ENCODE data around the gene COMMD7. TPM values are rescaled to one million over a fixed set of nuclear protein-coding genes. Genes with fewer than 3 reads are reported as not detected.

The COMMD7 gene
- total and polyA plus RNA-seq, 9 of the 15 experiments (the other 6 are each of a cell fraction or from before 2014, with no cell fraction given): 11.9 to 69.1 (median 34.7) TPM

DNA sequence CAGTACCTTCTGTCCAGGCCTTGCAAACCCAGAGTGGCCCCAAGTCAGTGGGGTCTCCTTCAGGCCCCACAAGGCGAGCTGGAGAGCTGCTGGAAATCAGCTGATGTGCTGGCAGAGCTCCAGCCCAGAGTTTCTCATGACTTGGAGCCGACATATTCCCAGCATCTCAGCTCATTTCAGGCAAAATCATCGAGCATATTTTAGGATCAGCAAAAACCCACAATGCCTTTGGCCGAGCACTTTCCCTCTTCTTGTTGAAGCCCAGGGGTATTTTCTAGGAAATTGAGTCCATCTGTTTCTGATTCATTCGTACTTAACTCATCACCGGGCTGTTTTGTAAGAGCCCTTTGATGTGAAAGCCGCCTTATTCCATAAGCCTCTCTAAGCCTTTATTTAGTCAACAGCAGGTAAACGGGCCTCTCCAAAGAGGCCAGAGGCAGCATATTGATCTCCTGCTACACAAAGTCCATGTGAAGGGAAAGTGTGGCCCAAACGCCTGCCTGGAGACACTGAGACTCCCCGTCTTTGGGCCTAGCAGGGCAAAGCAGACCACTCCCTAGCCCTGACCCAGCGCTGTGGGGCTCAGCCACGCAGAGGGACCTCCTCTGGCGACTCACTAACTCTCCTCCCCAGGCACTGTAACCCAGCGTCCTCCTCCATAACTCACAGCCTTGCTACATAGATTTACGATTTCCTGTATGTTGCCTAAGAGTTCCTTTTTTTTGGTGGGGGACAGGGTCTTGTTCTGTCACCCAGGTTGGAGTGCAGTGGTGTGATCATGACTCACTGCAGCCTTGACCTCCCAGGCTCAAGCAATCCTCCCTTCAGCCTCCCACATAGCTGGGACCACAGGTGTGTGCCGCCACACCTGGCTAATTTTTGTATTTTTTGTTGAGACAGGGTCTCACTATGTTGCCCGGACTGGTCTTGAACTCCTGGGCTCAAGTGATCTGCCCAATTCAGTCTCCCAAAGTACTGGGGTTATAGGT lies 57.4 kb downstream of the COMMD7 start (continued):
- TF ChIP-seq, protein P1, sequence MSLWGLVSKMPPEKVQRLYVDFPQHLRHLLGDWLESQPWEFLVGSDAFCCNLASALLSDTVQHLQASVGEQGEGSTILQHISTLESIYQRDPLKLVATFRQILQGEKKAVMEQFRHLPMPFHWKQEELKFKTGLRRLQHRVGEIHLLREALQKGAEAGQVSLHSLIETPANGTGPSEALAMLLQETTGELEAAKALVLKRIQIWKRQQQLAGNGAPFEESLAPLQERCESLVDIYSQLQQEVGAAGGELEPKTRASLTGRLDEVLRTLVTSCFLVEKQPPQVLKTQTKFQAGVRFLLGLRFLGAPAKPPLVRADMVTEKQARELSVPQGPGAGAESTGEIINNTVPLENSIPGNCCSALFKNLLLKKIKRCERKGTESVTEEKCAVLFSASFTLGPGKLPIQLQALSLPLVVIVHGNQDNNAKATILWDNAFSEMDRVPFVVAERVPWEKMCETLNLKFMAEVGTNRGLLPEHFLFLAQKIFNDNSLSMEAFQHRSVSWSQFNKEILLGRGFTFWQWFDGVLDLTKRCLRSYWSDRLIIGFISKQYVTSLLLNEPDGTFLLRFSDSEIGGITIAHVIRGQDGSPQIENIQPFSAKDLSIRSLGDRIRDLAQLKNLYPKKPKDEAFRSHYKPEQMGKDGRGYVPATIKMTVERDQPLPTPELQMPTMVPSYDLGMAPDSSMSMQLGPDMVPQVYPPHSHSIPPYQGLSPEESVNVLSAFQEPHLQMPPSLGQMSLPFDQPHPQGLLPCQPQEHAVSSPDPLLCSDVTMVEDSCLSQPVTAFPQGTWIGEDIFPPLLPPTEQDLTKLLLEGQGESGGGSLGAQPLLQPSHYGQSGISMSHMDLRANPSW (CRISPR knock-in tag; IDR thresholded peaks at IDR 0.05): no peak
- TF ChIP-seq DMBX1 (CRISPR knock-in tag; IDR thresholded peaks at IDR 0.05; ENCODE audit: borderline replicate concordance) (no peak), HMG20A (CRISPR knock-in tag; conservative IDR thresholded peaks at IDR 0.05) (no peak), HMGN3 (IDR thresholded peaks at IDR 0.05; ENCODE audit: borderline replicate concordance, extremely low read depth, insufficient read length, low read depth, low read length) (no peak), SREBF1 (IDR thresholded peaks at IDR 0.05; ENCODE audit: borderline replicate concordance, low read depth, low read length) (no peak), XRCC4 (IDR thresholded peaks at IDR 0.05; ENCODE audit: extremely low read depth, insufficient read depth, insufficient read length) (no peak), YY1 (IDR thresholded peaks at IDR 0.05; ENCODE audit: borderline replicate concordance in 1 of 3, control insufficient read depth in 1 of 3, extremely low read depth in 1 of 3, insufficient read depth in 3 of 3, insufficient read length in 1 of 3, insufficient replicate concordance in 2 of 3, low read depth in 1 of 3, low read length in 2 of 3) (peak in 1 of 3 experiments; percentile 9), ZNF77 (CRISPR knock-in tag; IDR thresholded peaks at IDR 0.05) (no peak), KDM4B (IDR thresholded peaks at IDR 0.05; ENCODE audit: borderline replicate concordance in 2 of 2, low read depth in 1 of 2) (no peak), ZNF668 (CRISPR knock-in tag; IDR thresholded peaks at IDR 0.05) (no peak), TAF9B (IDR thresholded peaks at IDR 0.05; ENCODE audit: partially characterized antibody) (no peak), CBX8 (IDR thresholded peaks at IDR 0.05; ENCODE audit: borderline replicate concordance, extremely low read depth, low read depth, low read length, poor library complexity, severe bottlenecking) (no peak), SIX5 (IDR thresholded peaks at IDR 0.05; ENCODE audit: borderline replicate concordance in 1 of 2, insufficient read depth in 1 of 2, low read depth in 1 of 2, low read length in 2 of 2) (no peak), C11orf30 (IDR thresholded peaks at IDR 0.05; ENCODE audit: low read depth) (no peak), SMARCA4 (IDR thresholded peaks at IDR 0.05) (peak; percentile 51; the same call in 1 of the 2 replicates), XRCC5 (IDR thresholded peaks at IDR 0.05; ENCODE audit: low read depth, low read length) (no peak)
- TF ChIP-seq, protein P2, sequence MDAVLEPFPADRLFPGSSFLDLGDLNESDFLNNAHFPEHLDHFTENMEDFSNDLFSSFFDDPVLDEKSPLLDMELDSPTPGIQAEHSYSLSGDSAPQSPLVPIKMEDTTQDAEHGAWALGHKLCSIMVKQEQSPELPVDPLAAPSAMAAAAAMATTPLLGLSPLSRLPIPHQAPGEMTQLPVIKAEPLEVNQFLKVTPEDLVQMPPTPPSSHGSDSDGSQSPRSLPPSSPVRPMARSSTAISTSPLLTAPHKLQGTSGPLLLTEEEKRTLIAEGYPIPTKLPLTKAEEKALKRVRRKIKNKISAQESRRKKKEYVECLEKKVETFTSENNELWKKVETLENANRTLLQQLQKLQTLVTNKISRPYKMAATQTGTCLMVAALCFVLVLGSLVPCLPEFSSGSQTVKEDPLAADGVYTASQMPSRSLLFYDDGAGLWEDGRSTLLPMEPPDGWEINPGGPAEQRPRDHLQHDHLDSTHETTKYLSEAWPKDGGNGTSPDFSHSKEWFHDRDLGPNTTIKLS (IDR thresholded peaks at IDR 0.05; ENCODE audit: borderline replicate concordance, low read depth): no peak
- TF ChIP-seq, protein P3, sequence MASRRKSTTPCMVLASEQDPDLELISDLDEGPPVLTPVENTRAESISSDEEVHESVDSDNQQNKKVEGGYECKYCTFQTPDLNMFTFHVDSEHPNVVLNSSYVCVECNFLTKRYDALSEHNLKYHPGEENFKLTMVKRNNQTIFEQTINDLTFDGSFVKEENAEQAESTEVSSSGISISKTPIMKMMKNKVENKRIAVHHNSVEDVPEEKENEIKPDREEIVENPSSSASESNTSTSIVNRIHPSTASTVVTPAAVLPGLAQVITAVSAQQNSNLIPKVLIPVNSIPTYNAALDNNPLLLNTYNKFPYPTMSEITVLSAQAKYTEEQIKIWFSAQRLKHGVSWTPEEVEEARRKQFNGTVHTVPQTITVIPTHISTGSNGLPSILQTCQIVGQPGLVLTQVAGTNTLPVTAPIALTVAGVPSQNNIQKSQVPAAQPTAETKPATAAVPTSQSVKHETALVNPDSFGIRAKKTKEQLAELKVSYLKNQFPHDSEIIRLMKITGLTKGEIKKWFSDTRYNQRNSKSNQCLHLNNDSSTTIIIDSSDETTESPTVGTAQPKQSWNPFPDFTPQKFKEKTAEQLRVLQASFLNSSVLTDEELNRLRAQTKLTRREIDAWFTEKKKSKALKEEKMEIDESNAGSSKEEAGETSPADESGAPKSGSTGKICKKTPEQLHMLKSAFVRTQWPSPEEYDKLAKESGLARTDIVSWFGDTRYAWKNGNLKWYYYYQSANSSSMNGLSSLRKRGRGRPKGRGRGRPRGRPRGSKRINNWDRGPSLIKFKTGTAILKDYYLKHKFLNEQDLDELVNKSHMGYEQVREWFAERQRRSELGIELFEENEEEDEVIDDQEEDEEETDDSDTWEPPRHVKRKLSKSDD (conservative IDR thresholded peaks at IDR 0.05; ENCODE audit: low read length): no peak
